Activated CD8-positive, alpha-beta memory T cell treated with anti-CD3 and anti-CD28 coated beads for 24 hours (primary cell): ENCODE results near the gene SLC13A5.
A peak's percentile ranks its signal among the peaks of the same experiment; 100 is the strongest.
"Not testable (repeated sequence)": the region's sequence is repeated elsewhere in the genome, so short reads cannot be mapped to it uniquely, and the experiment has no call there.

Experiments used
- DNase-seq: peaks from one replicate; pipeline ENCODE4 v3.0.0-alpha.2; 2020

SLC13A5 gene

GRCh38 chr17:6710317-6710716, 2.9 kb downstream of the SLC13A5 start:
- peak; percentile 38 for DNase-seq

- peak; percentile 7 for DNase-seq
Measured at GRCh38 chr17:6708357-6708961, 4.7 kb downstream of the SLC13A5 start.

GRCh38 chr17:6706996-6707395, 6.2 kb downstream of the SLC13A5 start:
- DNase-seq: no peak

- DNase-seq: no peak
Measured at GRCh38 chr17:6706499-6706898, 6.7 kb downstream of the SLC13A5 start.

- DNase-seq: no peak
Measured at GRCh38 chr17:6704470-6705052, 8.6 kb downstream of the SLC13A5 start.

- DNase-seq: no peak
Measured at GRCh38 chr17:6703751-6704150, 9.4 kb downstream of the SLC13A5 start.

- no peak for DNase-seq
Measured at GRCh38 chr17:6702567-6703215, 10.5 kb downstream of the SLC13A5 start.

GRCh38 chr17:6701719-6702118, 11.4 kb downstream of the SLC13A5 start:
- peak; percentile 70 for DNase-seq

- DNase-seq: no peak
Measured at GRCh38 chr17:6700948-6701307, 12.2 kb downstream of the SLC13A5 start.

GRCh38 chr17:6699997-6700947, 12.9 kb downstream of the SLC13A5 start:
- DNase-seq: no peak

GRCh38 chr17:6698004-6698403, 15.2 kb downstream of the SLC13A5 start:
- DNase-seq: no peak

GRCh38 chr17:6696906-6697305, 16.3 kb downstream of the SLC13A5 start:
- no peak for DNase-seq

- DNase-seq: no peak
Measured at GRCh38 chr17:6695565-6695964, 17.6 kb downstream of the SLC13A5 start.

- DNase-seq: no peak
Measured at GRCh38 chr17:6695051-6695450, 18.1 kb downstream of the SLC13A5 start.

- not testable (repeated sequence) for DNase-seq
Measured at GRCh38 chr17:6691958-6692357, 21.2 kb downstream of the SLC13A5 start.

- DNase-seq: no peak
Measured at GRCh38 chr17:6691546-6691945, 21.6 kb downstream of the SLC13A5 start.

- no peak for DNase-seq
Measured at GRCh38 chr17:6690641-6691040, 22.5 kb downstream of the SLC13A5 start.

GRCh38 chr17:6688944-6689343, 24.2 kb downstream of the SLC13A5 start:
- DNase-seq: no peak

- no peak for DNase-seq
Measured at GRCh38 chr17:6686026-6686425, 27.1 kb downstream of the SLC13A5 start.

GRCh38 chr17:6684881-6685767, 28.0 kb downstream of the SLC13A5 start:
- no peak for DNase-seq

- DNase-seq: no peak
Measured at GRCh38 chr17:6684460-6684783, 28.7 kb downstream of the SLC13A5 start.

GRCh38 chr17:6683730-6684459, 29.3 kb downstream of the SLC13A5 start:
- no peak for DNase-seq
